Stimulated activated CD4-positive, alpha-beta T cell treated with anti-CD3 and anti-CD28 coated beads, Interleukin-15, amount 100 ng/mL, for 48 hours (primary cell): ENCODE data around the gene SLC2A9.

ENCODE experiments used
- DNase-seq, 2 donors: peaks; one replicate each; pipeline ENCODE4 v3.0.0-alpha.2; 2020; ENCODE audit warnings: low read depth in 2 of 2

The SLC2A9 gene

DNA sequence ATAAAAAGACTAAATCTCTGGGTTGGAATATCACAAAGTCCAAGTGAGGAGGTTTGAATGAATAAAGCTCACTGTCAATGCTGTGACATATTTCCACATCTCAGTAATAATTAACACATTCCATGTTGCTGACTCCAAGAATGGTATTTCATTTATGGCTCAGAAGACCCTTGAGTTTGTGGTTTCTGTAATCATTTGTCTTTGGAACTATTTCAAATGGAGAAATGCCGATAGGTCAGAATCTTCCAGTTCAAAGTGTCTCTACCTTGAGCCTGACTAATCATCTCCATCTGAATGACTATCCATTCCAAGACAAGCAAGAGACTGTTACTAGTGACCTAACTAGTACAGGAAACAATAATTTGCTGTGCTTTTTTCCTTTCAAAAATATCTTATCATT lies 24.2 kb upstream of the SLC2A9 start:
- no peak for DNase-seq

DNA sequence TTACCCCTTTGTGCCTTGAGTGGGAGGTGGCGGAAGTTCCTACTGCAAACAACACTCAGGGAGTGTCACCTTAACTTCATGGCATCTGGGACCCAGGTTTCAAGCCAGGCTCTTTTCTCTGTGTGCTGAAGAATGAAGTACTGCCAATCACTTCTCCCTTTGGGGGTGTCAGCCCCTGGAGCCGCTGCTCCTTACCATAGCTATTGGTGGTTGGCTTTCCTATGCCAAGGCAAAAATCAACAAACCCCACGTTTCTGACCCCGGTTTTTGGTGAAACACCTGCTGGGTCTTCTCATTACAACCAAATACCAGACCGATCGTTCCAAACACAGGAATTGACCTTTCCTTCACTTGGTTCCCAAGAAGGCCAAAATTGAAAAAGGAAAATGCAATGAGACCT lies 19.7 kb upstream of the SLC2A9 start:
- no peak for DNase-seq

DNA sequence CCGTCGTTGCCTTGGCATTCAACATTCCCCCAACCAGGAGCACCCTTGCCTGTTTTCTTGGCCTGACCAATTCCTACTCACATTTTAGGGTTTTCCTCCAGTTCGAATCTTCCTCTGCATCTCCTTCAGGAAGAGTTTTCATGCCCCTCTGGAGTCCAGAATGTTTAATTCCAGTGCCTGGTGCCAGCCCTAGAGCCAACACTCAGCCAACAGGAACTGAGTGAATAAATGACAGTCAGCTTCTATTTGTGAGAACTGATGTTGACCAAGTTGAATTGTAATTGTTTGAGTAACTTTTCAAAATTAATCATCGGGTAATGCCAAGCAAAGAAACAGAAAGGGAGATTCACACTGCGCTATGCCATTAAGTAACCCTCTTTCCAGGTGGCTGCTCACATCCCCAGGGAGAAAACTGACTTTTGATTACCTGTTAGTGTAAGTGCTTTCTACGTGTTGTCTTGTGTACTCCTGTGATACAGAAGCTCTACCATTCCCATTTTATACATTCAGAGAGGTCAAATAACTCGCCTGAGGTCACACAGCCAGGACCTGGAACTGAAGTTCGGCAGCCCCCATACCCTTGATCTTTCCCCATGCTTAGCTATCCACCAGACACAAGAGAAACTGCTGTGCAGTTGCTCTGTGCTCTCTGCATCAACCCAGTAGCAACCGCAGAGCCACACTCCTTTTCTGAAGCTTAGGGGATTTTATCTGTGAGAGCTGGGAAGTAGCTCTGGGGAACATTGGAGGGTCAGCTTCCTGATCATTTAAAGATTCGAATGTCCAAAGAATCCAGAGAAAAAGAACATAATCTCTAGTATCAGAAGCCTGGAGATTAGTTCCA lies 19.0 kb upstream of the SLC2A9 start:
- no peak for DNase-seq

DNA sequence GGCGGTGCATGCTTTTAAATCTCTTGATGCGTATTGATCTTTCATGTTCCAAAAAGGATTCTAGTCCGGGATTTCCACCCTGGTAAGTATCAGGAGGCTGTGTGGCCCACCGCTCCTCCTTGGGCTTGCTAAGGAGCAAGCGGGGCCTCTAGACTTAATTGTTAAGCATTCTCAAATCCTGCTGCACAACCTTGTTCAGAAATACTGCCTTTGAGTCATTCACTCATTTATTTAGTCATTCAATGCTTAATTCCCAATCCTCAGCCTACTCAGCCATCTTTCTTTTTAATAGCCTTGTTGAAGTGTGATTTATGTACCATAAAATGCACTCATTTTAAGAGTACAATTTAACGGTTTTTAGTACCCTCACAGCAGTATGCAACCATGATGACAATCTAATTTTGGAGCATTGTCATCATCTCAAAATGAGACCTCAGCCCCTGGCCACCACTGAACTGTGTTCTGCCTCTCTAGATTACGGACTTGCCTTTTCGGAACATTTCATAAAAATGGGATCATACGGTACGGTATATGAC lies 15.6 kb upstream of the SLC2A9 start:
- no peak for DNase-seq

DNA sequence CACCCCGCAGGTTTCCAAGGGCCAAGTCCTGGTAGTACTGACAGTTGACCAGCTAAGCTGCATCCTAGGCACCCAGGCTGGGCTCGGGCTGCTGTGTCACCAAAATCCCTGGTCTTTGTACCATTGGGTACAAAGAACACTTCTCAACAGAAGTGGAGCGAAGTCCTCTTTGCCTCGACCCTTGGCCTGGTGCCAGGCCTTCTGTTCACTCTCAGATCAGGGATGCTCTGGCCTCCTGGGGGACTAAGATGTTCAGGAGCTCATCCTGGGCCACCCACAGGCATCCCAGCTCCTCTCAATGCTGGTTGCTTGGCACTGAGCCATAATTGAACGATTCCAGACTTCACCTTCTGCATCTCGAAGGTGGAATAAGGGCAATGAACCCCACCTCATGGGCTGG lies 13.8 kb upstream of the SLC2A9 start:
- DNase-seq, result no peak

DNA sequence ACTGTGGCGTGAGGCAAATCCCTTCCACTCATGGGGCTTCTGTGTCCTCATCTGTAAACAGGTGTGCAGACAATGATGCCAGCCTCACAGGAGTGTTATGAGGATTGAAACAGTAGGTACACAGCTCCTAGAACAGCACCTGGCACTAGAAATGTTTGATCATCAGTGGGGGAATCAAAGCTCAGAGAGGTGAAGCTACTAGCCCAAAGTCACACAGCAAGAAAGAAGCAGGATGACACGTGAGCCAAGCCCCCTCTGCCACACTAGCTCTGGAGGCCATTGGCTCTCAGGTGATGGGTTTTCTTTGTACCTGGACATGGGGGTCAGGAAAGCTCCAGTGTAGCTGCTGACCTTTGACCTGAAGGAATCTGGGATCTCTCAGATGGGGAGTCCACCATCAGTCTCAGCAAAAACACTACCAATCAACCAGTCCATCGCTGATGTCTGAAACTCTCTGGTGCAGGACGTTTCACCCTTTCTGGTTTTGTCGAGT lies 13.4 kb upstream of the SLC2A9 start:
- no peak for DNase-seq

DNA sequence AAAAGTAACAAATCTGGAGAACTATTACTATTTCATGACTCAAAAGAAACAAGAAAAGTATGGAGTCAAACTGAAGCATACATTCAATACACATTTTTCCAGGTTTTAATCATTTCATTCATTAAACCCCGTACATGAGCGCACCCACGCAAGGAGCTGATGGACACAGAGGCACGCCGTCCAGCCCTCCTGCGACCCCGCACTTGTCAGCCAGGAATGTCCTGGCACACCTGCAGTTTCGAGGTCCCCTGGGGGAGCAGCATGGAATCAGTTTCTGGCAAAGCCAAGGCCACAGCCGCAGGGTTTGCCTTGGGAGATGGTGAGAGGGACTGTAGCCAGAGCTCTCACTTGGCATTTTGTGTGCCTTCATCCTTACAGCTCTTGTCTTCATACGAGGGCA lies 12.8 kb upstream of the SLC2A9 start:
- no peak for DNase-seq

DNA sequence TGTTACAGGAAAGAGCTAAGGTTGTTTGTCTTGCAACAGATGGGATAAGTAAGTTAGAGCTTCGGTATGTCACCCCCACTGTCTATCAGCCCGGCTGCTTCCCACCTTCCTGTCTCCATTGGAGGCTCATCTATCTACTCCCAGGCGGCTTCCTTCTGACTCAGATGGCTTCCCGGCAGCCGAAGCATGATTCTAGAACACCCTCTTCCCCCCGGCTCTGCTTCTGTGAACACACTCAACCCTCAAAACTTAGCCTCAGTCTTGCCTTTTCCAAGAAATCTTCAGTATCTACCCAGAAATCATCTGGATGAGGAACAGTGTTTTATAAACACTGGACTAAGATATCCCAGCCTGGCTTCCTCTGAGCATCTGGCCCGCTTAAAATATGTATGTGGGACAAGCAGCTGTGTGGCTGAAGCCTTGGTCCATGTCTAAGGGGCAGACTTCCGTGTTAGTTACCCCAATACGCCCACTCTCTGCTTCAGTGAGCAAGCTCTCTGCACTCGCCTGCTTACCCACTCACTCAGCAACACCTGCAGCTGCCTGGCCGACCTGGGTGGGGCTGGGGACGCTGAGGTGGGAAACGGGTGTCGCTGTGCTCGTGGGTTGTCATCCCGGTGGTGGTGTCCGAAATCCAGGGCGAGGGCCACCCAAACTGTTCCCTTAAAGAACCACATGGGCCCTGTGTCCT lies 12.0 kb upstream of the SLC2A9 start:
- no peak for DNase-seq

DNA sequence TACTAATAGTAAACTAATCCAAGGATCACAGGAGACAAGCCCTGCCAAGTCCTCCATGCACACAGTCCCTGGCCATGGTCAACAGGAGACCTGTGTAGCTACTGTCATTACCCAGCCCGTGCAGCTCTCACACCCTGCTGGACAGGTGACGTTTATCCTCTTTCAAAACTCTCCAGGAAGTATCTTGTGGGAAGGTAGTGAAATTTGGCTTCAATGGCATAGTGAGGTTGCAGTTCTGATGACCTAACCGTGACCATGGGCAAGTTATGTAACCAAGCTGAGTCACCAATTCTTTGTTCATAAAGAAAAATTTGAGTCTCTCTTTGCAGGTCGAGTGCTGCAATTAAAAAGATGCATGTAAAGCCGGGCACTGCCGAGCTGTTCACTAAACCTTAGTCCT lies 11.3 kb upstream of the SLC2A9 start:
- no peak for DNase-seq

DNA sequence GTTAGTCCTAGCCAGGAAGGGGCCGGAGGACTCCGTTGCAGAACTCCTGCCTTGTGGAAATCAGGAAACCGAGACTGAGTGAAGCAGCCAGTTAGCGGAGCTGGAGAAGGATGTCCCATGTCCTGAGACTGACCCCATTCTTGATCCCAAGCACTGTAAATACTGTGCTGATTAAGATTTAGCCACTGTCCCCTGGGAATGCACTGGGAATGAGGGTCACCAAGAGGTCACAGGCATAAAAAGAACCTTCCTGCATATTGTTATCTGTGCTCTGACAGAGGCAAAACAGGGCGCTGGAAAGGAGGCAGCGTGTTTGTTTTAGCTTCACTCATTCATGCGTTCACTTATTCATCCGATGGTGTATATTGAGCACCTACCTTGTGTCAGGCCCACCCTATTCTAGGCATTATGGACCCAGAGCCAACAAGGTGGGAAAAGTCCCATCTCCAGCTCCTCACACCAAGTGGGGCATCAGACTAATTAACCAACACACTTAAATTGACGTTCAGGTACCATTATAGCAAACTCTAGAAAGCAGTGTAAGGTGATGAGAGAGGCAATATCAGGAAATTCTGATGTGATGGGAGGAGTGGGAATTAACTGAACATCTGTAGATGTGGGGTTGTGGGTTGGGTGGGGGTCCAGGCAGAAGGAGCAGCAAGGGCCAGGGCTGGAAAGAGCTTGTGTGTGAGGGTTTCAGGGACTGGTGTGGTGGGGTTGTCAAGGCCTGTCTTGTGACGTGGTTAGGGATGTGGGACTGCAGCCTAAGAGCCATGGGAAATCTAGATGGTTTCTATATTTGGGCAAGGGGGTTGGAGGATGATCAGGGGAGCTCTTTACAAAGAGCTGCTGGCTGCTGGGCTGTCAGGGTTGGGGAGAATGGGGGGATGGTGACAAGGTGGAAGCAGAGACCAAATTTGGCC lies 10.6 kb upstream of the SLC2A9 start:
- no peak for DNase-seq

DNA sequence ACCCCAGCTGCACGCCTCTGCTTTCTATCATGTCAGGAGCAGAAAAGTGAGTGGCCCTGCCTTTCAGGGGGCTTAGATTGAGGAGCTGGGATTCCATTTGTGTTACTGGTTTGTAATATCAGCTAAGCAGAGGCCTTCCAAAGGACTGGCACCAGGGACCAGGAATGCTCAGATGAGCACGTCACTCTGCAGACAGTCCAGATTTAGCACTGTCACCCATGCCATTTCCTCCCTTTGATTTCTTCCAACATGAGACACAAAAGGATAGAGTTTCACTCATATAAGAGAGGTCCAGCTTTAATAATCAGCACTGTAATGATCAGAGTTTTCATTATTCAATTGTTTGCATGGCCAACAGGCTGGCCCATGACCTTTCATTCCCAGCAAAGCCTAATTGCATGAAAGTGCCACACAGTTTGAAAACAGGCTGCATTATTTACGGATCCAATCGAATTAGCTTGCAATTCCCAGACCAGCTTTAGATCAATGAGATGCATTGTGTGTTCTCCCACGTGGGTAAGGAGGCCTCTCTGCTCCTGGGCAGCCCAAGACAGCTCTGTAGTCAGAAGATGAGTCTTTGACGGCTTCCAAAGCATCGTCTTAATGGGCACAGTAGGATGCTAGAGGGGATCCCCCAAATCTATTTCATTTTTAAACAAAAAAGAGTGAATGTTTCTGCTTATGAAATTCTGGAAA lies 9.8 kb upstream of the SLC2A9 start:
- no peak for DNase-seq

DNA sequence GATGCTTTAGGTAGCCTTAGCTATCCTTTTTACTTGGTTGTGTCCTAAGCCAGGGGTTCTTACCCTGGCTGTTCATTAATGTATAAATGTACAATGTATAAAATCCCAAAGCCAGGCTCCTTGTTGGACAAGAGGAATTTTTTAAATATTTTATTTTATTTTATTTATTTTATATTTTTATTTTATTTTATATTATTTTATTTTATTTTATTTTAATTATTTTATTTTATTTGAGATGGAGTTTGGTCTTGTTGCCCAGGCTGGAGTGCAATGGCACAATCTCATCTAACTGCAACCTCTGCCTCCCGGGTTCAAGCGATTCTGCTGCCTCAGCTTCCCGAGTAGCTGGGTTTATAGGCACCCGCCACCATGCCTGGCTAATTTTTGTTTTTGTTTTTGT lies 8.1 kb upstream of the SLC2A9 start:
- no peak for DNase-seq

DNA sequence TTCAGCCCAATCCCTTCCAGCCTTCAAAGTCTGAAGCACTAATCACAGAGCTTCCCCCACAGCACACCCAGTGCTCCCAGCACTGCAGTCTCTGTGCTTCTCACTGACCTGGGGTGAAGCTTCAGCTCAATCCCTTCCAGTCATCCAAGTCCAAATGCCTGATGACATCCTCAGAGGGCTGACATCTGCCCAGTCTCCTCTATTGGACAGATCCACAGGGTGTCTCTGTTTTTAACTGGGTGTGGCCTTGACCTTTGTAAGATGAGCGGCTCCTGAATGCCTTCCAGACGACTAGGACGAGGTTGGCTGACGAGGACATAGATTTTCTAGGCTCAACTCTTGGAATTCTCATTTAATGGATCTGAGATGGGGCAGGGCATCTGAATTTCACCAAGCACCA lies 7.6 kb upstream of the SLC2A9 start:
- DNase-seq, result no peak

DNA sequence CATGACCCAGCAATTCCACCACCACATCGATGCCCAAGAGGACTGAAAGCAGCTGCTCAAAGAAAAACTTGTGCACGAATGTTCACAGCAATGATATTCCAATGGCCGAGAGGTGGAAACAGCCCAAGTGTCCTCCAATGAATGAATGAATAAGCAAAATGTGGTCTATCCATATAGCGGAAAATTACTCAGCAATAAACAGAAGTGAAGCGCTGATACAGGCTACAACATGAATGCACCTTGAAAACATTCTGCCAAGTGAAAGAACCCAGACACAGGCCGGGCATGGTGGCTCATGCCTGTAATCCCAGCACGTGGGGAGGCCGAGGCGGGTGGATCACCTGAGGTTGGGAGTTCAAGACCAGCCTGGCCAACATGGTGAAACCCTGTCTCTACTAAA lies 5.2 kb upstream of the SLC2A9 start:
- no peak for DNase-seq

DNA sequence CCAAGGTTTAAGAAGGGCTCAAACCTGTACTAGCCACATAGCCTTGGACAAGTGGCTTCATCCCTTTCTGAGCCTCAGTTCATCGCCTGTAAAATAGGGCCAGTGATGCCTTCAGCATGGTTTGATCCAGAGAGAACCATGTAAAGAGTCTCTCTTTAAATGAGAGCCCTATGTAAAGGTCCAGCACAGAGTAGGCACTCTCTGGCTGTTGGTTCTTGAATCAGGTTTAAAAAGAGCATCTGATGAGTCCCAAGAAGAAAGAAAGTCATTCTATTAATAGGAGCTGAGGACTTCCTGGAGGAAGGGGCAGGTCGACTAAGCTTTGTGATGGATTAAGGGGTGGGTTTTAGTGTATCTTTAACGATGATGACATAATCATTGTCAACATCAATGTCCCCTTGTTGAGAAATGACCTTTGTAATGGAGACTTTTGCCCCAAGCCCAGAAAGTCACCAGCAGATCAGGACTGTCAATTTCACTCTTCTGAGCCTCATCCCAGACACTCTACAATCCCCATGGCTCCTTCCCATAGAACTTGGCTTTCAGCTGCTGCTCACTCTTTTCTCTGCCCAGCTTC lies 4.0 kb upstream of the SLC2A9 start:
- no peak for DNase-seq

DNA sequence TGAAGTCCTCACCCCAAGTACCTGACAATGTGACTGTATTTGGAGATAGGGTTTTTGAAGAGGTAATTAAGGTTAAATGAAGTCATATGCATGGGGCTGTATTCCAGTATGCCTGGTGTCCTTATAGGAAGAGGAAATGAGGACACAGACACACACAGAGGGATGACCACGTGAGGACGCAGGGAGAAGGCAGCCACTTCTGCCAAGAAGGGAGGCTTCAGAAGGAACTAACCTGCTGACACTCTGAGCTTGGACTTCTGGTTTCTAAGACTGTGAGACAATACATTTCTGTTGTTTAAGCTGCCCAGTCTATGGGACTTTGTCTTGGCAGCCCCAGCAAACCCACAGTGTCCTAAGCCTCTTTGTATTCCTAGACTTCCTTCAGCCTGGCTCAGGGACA lies 3.0 kb upstream of the SLC2A9 start:
- no peak for DNase-seq

DNA sequence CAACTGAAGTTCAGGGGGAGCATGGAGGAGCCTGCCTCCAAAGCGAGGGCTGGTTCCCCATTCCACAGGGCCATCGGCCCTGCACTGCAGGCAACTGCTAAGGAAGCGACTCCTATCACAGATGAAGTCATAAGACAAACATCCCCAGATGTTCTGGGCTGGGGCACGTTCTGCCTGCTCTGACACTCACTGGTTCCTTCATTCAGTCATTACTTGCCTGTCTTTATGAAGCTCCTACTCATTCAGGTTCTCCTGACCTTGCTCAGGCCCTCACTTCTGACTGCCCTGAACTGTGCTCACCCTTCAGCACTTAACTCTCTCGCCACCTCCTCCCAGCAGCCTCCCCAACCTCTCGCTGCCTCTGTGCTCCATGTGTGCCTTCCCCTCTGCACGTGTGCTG lies 2.5 kb upstream of the SLC2A9 start:
- DNase-seq, result no peak

DNA sequence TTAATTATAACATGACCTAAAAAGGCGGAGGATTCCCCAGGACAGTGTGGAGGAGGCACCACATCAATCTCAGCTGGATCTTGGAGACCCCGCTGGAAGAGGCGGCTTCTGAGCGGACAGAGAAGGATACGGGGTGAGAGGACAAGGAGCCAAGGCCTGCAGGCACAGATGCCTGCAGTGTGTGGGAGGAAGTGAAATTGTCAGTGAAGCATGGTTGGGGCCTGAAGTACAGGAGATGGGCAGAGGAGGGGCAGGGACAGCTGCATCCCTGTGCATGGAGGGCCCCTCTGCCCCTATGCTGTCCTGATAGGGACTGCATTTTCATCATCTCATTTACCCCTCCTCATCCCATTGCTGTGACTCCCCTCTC lies 1.7 kb upstream of the SLC2A9 start:
- no peak for DNase-seq

DNA sequence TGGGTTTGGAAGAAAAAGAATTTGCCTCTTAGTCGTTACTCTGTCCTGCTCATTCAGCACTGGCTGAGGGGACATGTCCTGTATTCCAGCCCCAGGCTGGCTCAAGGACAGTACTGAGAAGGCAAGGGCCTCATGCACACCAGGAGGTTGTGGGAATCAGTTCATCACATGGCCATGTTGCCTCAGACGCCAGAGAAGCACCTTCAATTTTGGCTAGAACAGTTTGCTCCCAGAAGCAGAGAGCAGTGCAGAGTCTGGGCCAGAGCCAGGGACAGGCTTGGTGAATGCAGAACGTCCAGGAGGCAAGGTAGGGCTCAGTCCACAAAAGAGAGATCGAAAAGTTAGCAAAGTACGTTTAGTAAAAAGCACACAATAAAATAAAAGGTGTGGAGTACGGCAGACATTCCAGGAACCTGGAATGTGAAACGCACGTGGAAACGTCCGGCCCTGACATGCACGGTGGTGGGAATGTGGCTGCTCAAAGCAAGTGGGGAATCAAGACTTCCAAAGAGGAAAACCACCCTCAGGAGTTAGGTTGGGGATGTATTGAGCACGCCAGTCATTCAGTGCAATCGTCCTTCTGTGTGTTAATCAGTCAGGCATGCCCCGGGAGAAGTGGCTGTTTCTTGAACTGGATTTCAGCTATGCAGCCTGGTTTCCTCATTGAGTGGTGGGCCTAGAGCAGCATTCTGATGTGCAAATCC lies 1.2 kb upstream of the SLC2A9 start:
- DNase-seq, result no peak

DNA sequence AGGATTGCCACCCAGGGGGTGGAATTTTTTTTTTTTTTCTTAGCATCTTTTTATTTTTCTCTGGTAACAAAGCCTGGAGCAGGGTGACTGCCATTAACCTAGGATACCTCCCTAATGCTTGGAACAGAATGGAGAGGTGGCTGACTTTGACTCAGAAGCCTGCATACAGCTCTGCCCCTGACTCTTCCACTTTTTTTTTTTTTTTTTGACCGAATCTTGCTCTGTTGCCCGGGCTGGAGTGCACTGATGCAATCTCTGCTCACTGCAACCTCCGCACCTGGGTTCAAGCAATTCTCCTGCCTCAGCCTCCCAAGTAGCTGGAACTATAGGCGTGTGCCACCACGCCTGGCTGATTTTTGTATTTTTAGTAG lies 341 bp upstream of the SLC2A9 start:
- no peak for DNase-seq

DNA sequence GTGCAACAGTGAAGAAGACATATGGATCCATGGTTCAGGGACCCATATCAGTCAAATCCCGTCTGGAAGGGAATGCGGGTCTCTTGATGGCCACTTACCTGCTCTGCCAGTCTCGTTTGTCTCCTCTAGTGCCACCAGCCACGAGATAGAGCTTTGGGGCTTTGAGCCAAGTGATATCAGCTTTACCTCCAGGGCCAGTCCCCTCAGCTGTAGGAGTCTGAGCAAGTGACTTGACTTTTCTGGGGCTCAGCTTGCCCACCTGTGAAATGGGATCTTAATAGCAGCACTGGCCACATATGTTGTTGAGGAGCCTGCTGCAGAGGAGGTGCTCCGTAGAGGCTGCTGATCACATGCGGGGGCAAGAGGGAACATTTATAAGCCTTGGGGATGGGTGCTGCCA lies 1.2 kb downstream of the SLC2A9 start:
- no peak for DNase-seq
